GM04503 (cell line): ENCODE data around the gene FGFRL1.
"Not testable (repeated sequence)": the region's sequence is repeated elsewhere in the genome, so short reads cannot be mapped to it uniquely, and the experiment has no call there.

ENCODE experiments used
- DNase-seq: peaks from one replicate; pipeline ENCODE4 v3.0.0-alpha.2; 2012; ENCODE audit warnings: low read depth

The FGFRL1 gene

GRCh38 chr4:973431-974397, 37.7 kb upstream of the FGFRL1 start, which contains the start of gene DGKQ:
Gene DGKQ (minus strand): TSS chr4:973569. CDS start chr4:973482, 87 bp downstream.
- no peak for DNase-seq

GRCh38 chr4:974668-975067, 36.8 kb upstream of the FGFRL1 start:
- DNase-seq: no peak

GRCh38 chr4:976016-976415, 35.4 kb upstream of the FGFRL1 start:
- DNase-seq: not testable (repeated sequence)

GRCh38 chr4:978957-979701, 32.3 kb upstream of the FGFRL1 start:
- DNase-seq: no peak

GRCh38 chr4:982291-982690, 29.1 kb upstream of the FGFRL1 start:
- DNase-seq: no peak

DNA sequence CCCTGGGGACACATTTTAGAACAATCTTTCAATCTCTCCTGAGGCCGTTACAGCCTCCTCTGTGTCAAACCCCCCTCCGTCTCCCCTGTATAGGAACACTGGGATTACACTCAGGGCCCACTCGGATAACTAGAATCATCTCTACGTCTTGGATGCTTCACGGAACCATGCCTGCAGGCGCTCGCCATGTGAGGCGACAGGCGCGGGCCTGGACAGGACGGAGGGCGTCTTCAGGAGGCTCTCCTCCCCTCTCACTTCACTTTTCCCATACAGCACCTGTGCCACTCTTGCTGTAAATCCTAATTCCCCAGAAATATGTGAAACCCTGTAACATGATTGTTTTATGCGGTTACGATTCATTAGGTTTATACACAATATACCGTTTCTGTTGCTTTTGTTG, 28.6 kb upstream of the FGFRL1 start:
- DNase-seq: no peak

DNA sequence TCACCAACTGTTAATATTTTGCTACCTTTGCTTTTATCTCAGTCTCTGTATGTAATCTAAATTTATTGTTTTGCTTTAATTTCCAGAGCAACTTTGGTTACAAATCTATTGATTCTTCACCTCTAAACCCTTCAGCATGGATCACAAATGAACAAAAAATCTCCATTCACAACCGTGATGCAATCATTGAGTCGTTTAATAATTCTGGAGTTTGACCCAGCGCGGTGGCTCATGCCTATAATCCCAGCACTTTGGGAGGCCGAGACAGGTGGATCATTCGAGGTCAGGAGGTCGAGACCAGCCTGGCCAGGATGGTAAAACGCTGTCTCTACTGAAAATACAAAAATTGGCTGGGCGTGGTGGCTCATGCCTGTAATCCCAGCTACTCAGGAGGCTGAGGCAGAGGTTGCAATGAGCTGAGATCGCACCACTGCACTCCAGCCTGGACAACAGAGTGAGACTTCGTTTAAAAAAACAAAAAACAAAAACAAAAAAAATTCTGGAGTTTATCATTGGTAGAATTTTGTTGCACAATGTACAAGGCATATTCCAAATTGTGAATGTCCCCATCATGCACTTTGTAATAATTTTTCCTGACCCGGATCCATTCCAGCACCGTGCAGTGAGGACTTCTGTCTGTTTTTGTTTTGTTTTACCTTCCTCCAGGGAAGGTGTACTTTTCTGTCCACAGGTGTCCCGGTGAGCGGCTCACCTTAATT, 26.9 kb upstream of the FGFRL1 start:
- DNase-seq: no peak

DNA sequence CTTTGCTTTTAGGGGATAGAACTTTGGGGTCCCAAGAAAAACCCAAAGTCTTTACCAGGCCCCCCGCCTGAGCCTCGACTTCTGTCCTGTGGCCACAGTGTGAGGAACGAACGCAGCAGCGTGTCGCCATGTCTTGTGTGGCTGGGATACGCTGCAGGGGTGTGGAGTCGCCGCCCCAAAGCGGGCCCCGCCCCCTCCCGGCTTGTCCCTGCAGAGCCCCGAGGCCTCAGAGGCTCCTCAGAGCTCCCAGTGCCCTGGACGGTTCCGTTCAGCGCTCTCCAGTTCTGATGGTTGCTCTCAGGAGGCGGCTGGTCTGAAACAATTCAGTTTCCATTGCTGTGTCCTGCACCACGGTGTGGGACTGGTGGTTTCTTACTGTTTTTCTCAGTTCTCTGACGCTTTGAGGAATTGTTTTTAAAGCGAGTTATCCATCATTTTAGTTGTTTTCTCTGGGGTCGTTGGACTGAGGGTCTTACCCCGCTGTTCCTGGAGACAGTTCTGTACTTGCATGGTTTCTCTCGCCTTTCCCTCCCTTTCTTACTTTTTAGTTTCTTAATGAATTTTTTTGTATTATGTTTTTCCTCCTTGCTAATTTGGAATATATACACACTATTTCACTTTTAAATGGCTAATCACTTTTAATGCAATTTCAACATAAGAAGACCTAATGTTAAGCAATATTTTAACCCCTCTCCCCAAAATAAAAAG, 26.1 kb upstream of the FGFRL1 start:
- no peak for DNase-seq

GRCh38 chr4:986428-986878, 25.0 kb upstream of the FGFRL1 start:
- no peak for DNase-seq

DNA sequence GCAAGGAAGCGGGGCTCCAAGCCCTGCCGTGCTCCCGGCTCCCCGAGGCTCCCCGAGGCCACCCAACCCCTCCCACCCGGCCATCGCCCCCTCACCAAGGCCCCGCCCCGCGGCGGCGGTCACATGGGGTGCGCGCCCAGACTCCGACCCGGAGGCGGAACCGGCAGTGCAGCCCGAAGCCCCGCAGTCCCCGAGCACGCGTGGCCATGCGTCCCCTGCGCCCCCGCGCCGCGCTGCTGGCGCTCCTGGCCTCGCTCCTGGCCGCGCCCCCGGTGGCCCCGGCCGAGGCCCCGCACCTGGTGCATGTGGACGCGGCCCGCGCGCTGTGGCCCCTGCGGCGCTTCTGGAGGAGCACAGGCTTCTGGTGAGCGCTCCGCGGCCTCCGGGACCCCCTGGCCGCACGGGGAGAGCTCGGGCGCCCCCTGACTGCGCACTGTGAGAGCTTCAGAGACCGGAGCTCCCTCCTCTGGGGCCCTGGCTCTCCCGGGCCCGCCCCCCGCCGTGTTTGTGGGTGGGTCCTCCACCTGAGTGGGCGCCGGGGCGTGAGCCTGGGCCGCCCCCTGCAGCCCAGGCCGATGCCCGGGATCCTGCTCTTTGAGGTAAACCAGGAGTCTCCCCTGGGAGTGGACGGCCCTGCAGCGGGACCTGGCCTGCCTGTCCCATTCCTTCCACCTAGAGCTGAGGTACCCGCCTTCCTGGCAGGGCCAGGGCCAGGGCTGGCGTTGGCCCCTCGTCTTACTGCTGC, 24.4 kb upstream of the FGFRL1 start, which contains the start of gene IDUA:
Gene IDUA (plus strand): TSS at position 166 of the 745 bp plus-strand sequence. CDS start 41 bp downstream, at position 207.
- DNase-seq: no peak

- no peak for DNase-seq
These were observed 23.6 kb upstream of the FGFRL1 start for GRCh38 chr4:987624-988513.

GRCh38 chr4:988726-989721, 22.4 kb upstream of the FGFRL1 start:
- DNase-seq: no peak

DNA sequence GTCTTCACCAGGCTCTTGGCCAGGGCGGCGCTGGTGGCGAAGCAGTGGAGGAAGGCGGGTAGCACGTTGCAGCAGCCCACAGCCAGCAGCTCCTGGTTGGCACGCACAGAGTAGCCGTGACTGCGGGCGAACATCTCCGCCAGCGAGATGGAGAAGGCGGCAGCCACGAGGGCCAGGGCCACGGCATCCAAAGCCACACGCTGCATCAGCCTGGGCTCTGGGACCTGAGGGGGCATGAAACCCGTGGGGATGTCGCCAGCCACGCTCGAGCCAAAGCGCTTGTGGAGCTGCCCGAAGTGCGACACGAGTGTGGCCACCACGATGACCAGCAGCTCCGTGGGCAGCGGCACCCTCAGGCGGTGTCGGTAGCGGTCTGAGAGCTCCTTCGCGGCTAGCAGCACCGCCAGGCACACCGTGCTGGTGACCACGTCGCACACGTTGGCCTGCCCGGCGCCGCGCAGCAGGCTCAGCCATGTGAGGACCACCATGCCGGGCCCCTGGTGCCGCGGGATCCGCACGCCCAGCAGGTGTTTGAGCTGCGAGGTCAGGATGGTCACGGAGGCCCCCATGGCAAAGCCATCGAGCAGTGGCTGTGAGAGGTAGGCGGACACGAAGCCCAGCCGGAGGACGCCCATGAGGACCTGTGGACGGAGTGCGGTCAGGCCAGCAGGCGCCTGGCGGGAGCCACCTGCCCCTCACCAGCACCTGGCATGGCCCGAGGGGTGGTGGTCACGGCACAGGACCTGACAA, 21.5 kb upstream of the FGFRL1 start:
- no peak for DNase-seq

DNA sequence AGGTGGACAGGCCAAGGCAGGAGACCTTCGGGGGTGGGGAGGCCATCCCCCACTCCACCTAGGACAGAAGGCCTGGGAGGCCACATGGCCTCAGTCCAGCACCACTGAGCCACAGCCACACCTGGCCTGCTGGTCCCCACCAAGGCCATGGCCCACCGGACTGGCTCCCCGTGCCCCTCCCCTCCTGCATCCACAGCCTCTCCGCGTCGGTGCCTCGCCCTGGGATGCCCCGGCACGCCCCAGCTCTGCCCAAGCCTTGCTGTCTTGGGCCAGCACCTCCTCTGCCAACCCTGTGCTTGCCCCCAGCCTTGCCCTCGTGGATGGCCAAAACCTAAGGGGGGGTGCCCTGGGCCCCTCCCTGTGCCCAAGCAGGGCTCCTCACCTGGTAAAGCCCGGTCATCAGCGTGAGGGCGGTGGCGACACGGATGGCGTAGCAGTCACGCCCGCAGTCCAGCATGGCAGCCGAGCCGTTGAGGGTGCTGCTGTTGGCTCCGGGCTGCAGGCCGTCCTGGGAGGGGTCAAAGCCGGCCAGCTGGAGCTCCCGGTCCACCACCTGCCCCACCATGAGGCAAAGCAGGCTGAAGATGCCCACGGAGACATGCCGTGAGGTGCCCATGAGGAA, 20.6 kb upstream of the FGFRL1 start:
- no peak for DNase-seq

- DNase-seq: no peak
These were observed 19.8 kb upstream of the FGFRL1 start for GRCh38 chr4:991451-992296.
